ENCODE data around the gene CTSF.

CTSF gene

GRCh38 chr11:66566221-66566620, 2.2 kb downstream of the CTSF start:
- Histone ChIP-seq H2AFZ (ENCODE audit: low read length, unreplicated experiment) (no peak overlapping the region), H3K36me3 (ENCODE audit: insufficient read depth, low read length) (no peaks in the 10 kb centered on the region), H3K27ac (ENCODE audit: low read depth, low read length) (no peak overlapping the region), H3K4me1 (ENCODE audit: control insufficient read depth, insufficient read depth, low read length, unreplicated experiment) (no peaks in the 10 kb centered on the region), H3K4me3 (ENCODE audit: low read depth, low read length) (no peak overlapping the region), H3K79me2 (ENCODE audit: control insufficient read depth, insufficient read depth, low read length, unreplicated experiment) (no peaks in the 10 kb centered on the region), H3K27me3 (ENCODE audit: insufficient read depth, low read length) (no peaks in the 10 kb centered on the region)

GRCh38 chr11:66564984-66565383, 3.4 kb downstream of the CTSF start:
- no peaks in the 10 kb centered on the region for H3K4me1 ChIP-seq (ENCODE audit: control insufficient read depth, insufficient read depth, low read length, unreplicated experiment)
- no peak overlapping the region for H3K27ac ChIP-seq (ENCODE audit: low read depth, low read length)
- no peaks in the 10 kb centered on the region for H3K79me2 ChIP-seq (ENCODE audit: control insufficient read depth, insufficient read depth, low read length, unreplicated experiment)
- H2AFZ ChIP-seq (ENCODE audit: low read length, unreplicated experiment), result no peak overlapping the region
- H3K27me3 ChIP-seq (ENCODE audit: insufficient read depth, low read length), result no peaks in the 10 kb centered on the region
- no peaks in the 10 kb centered on the region for H3K36me3 ChIP-seq (ENCODE audit: insufficient read depth, low read length)
- H3K4me3 ChIP-seq (ENCODE audit: low read depth, low read length), result no peak overlapping the region

GRCh38 chr11:66564538-66564937, 3.9 kb downstream of the CTSF start:
- no peak overlapping the region for H3K27ac ChIP-seq (ENCODE audit: low read depth, low read length)
- H3K27me3 ChIP-seq (ENCODE audit: insufficient read depth, low read length), result no peaks in the 10 kb centered on the region
- H3K79me2 ChIP-seq (ENCODE audit: control insufficient read depth, insufficient read depth, low read length, unreplicated experiment), result no peaks in the 10 kb centered on the region
- no peaks in the 10 kb centered on the region for H3K36me3 ChIP-seq (ENCODE audit: insufficient read depth, low read length)
- no peak overlapping the region for H3K4me3 ChIP-seq (ENCODE audit: low read depth, low read length)
- H2AFZ ChIP-seq (ENCODE audit: low read length, unreplicated experiment), result no peak overlapping the region
- no peaks in the 10 kb centered on the region for H3K4me1 ChIP-seq (ENCODE audit: control insufficient read depth, insufficient read depth, low read length, unreplicated experiment)

DNA sequence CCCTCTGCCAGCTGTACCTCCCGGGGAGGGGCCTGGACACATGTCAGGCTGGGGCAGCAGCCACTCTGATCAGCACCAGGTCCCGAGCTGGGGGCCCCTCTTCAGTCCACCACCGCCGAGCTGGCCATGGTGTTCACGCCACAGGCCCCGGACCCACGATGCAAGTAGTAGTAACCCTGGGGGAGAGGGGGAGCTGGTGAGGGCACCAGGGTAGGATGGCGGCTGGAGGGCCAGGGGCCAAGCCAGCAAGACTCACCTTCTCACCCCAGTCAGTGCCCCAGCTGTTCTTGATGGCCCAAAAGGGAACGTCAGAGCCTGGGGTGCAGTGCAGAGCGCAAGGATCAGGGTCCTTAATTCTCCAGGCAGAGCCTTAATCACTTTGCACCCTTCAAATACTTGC, 4.6 kb downstream of the CTSF start:
- Histone ChIP-seq H3K36me3 (ENCODE audit: insufficient read depth, low read length) (no peaks in the 10 kb centered on the region), H3K79me2 (ENCODE audit: control insufficient read depth, insufficient read depth, low read length, unreplicated experiment) (no peaks in the 10 kb centered on the region), H3K4me1 (ENCODE audit: control insufficient read depth, insufficient read depth, low read length, unreplicated experiment) (no peaks in the 10 kb centered on the region), H3K27me3 (ENCODE audit: insufficient read depth, low read length) (peaks cover 3% of the 10 kb centered on the region; the same call in 1 of the 2 replicates), H2AFZ (ENCODE audit: low read length, unreplicated experiment) (no peak overlapping the region), H3K4me3 (ENCODE audit: low read depth, low read length) (no peak overlapping the region), H3K27ac (ENCODE audit: low read depth, low read length) (no peak overlapping the region)

- H3K4me1 ChIP-seq (ENCODE audit: control insufficient read depth, insufficient read depth, low read length, unreplicated experiment), result no peaks in the 10 kb centered on the region
- H2AFZ ChIP-seq (ENCODE audit: low read length, unreplicated experiment), result no peak overlapping the region
- peaks cover 4% of the 10 kb centered on the region; the same call in 1 of the 2 replicates for H3K27me3 ChIP-seq (ENCODE audit: insufficient read depth, low read length)
- no peaks in the 10 kb centered on the region for H3K79me2 ChIP-seq (ENCODE audit: control insufficient read depth, insufficient read depth, low read length, unreplicated experiment)
- H3K4me3 ChIP-seq (ENCODE audit: low read depth, low read length), result no peak overlapping the region
- no peak overlapping the region for H3K27ac ChIP-seq (ENCODE audit: low read depth, low read length)
- H3K36me3 ChIP-seq (ENCODE audit: insufficient read depth, low read length), result no peaks in the 10 kb centered on the region
Measured at GRCh38 chr11:66562907-66563583, 5.4 kb downstream of the CTSF start.

DNA sequence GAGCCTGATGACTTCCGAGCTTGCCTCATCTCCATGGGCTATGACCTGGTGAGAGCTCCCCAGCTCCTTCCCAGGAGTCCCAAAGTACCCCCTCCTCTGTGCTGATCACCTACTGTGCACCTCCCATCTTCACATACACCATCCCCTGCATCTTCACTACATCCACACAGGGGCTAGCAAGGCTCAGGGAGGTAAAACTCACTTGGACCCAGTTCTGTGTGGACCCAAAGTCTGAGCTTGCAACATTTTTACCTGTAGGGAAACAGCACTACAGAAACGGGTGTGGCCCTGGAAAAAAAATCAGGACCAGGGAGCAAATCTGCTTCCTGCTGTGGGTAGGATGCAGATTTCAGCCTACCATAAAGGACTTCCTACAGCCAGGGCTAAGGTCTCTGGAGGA, 6.1 kb downstream of the CTSF start:
- H3K27ac ChIP-seq (ENCODE audit: low read depth, low read length), result no peak overlapping the region
- H3K4me1 ChIP-seq (ENCODE audit: control insufficient read depth, insufficient read depth, low read length, unreplicated experiment), result no peaks in the 10 kb centered on the region
- H2AFZ ChIP-seq (ENCODE audit: low read length, unreplicated experiment), result no peak overlapping the region
- H3K27me3 ChIP-seq (ENCODE audit: insufficient read depth, low read length), result peaks cover 4% of the 10 kb centered on the region; the same call in 1 of the 2 replicates
- no peak overlapping the region for H3K4me3 ChIP-seq (ENCODE audit: low read depth, low read length)
- H3K79me2 ChIP-seq (ENCODE audit: control insufficient read depth, insufficient read depth, low read length, unreplicated experiment), result no peaks in the 10 kb centered on the region
- H3K36me3 ChIP-seq (ENCODE audit: insufficient read depth, low read length), result no peaks in the 10 kb centered on the region

- Histone ChIP-seq H3K36me3 (ENCODE audit: insufficient read depth, low read length) (no peaks in the 10 kb centered on the region), H3K79me2 (ENCODE audit: control insufficient read depth, insufficient read depth, low read length, unreplicated experiment) (no peaks in the 10 kb centered on the region), H3K4me3 (ENCODE audit: low read depth, low read length) (no peak overlapping the region), H3K4me1 (ENCODE audit: control insufficient read depth, insufficient read depth, low read length, unreplicated experiment) (no peaks in the 10 kb centered on the region), H3K27ac (ENCODE audit: low read depth, low read length) (no peak overlapping the region), H3K27me3 (ENCODE audit: insufficient read depth, low read length) (peaks cover 4% of the 10 kb centered on the region; the same call in 1 of the 2 replicates), H2AFZ (ENCODE audit: low read length, unreplicated experiment) (no peak overlapping the region)
Measured at GRCh38 chr11:66561975-66562248, 6.5 kb downstream of the CTSF start.

GRCh38 chr11:66561178-66561974, 7.0 kb downstream of the CTSF start:
- H3K79me2 ChIP-seq (ENCODE audit: control insufficient read depth, insufficient read depth, low read length, unreplicated experiment), result no peaks in the 10 kb centered on the region
- no peaks in the 10 kb centered on the region for H3K4me1 ChIP-seq (ENCODE audit: control insufficient read depth, insufficient read depth, low read length, unreplicated experiment)
- no peak overlapping the region for H2AFZ ChIP-seq (ENCODE audit: low read length, unreplicated experiment)
- no peak overlapping the region for H3K4me3 ChIP-seq (ENCODE audit: low read depth, low read length)
- no peak overlapping the region for H3K27ac ChIP-seq (ENCODE audit: low read depth, low read length)
- peaks cover 4% of the 10 kb centered on the region; the same call in 1 of the 2 replicates for H3K27me3 ChIP-seq (ENCODE audit: insufficient read depth, low read length)
- no peaks in the 10 kb centered on the region for H3K36me3 ChIP-seq (ENCODE audit: insufficient read depth, low read length)

DNA sequence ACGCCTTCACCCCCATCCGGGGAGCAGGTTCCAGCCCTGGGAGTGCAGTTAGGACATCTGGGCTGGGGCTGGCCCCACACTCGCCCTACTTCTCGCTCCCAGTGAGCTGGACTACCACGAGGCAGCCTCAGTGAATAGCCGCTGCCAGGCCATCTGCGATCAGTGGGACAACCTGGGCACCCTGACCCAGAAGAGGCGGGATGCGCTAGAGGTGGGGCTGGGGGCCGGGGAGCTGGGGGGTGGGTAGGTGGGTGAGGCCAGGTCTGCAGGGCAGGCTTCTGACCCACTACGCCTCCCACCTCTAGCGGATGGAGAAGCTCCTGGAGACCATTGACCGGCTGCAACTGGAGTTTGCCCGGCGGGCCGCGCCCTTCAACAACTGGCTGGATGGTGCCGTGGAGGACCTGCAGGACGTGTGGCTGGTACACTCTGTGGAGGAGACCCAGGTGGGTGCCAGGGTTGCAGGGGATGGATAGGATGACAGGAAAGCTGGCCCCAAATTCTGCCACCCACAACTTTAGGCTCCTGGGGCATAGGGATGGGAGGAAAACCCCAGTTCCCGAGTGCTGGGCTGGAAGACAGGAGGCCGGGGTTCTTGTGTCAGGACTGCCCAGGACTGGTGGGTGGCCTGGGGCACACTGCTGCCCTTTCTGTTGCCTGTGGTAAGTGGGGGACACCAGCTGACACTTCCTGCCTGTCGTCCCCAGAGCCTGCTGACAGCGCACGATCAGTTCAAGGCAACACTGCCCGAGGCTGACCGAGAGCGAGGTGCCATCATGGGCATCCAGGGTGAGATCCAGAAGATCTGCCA, 8.3 kb downstream of the CTSF start:
- Histone ChIP-seq H3K27ac (ENCODE audit: low read depth, low read length) (no peak overlapping the region), H3K27me3 (ENCODE audit: insufficient read depth, low read length) (peaks cover 4% of the 10 kb centered on the region; the same call in 1 of the 2 replicates)

GRCh38 chr11:66559142-66559865, 9.1 kb downstream of the CTSF start:
- Histone ChIP-seq H2AFZ (ENCODE audit: low read length, unreplicated experiment) (no peak overlapping the region), H3K27ac (ENCODE audit: low read depth, low read length) (no peak overlapping the region), H3K79me2 (ENCODE audit: control insufficient read depth, insufficient read depth, low read length, unreplicated experiment) (no peaks in the 10 kb centered on the region), H3K4me3 (ENCODE audit: low read depth, low read length) (no peak overlapping the region), H3K27me3 (ENCODE audit: insufficient read depth, low read length) (peaks cover 4% of the 10 kb centered on the region; the same call in 1 of the 2 replicates), H3K36me3 (ENCODE audit: insufficient read depth, low read length) (no peaks in the 10 kb centered on the region), H3K4me1 (ENCODE audit: control insufficient read depth, insufficient read depth, low read length, unreplicated experiment) (no peaks in the 10 kb centered on the region)

More for the DNA sequence above, 8.3 kb downstream of the CTSF start:
- Histone ChIP-seq H2AFZ (ENCODE audit: low read length, unreplicated experiment) (no peak overlapping the region), H3K36me3 (ENCODE audit: insufficient read depth, low read length) (no peaks in the 10 kb centered on the region), H3K79me2 (ENCODE audit: control insufficient read depth, insufficient read depth, low read length, unreplicated experiment) (no peaks in the 10 kb centered on the region), H3K4me1 (ENCODE audit: control insufficient read depth, insufficient read depth, low read length, unreplicated experiment) (no peaks in the 10 kb centered on the region), H3K4me3 (ENCODE audit: low read depth, low read length) (no peak overlapping the region)
